GM10847 (cell line): ENCODE measurements around the gene MORC1.

Experiments used
- POLR2A ChIP-seq: IDR thresholded peaks from 2 replicates; pipeline ENCODE4 v1.6.1; 2011; ENCODE audit not compliant: insufficient read length; ENCODE audit errors: extremely low read depth

The MORC1 gene

DNA sequence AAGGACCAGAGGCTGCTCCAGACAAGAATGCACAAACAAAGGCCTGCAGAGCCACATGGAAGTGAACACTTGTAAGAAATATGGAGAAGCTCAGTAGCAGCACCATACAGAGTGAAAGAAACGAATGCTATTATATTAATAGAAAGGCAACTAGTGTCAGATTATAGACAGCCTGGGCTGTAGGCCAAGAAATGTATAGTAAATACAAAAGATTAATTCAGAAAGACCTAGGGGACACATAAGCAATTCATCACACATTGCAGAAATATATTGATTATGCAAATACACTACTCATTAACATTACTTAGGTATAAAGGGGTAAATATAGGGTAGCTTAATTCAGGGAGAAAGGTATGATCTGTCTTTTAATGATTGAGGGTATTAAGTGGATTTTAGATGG is 94.8 kb downstream of the MORC1 start:
- no peak for TF ChIP-seq POLR2A

DNA sequence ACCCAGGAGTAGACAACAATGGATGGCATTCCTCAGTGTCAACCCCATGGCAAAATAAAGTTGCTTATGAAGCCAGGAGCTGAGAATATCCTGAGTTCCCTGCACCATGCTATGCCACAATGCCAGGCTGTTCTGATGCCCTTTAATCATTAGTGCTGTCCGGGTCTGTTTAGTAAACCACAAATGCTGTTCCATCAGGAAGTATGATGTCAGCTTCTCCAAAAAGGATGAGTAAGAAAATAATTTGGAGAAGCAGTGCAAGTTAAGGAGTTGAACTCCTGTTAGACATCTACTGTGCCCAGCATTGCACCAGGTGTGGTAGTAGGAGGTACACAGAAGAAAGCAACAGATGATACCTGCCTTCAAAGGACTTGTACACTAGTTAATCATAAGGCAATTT is 96.4 kb downstream of the MORC1 start:
- no peak for TF ChIP-seq POLR2A

DNA sequence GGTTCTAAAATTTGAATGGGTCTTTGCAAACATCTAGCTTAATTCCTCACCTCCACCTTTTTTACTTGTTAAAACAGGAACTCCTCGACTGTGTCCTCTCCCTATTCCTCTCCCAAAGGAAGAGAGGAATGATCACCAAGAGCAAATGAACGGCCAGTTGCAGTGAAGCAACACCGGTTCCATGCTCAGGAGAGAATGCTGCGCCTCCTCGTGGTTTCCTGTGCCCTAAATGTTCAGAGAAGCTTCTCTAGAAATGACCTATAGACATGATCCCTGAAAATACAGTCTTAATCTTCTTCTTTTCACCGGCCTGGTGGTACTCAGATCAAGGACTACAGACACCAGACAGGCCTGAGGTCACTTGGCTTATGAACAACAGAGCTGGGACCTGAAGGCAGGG is 99.1 kb downstream of the MORC1 start:
- TF ChIP-seq POLR2A = no peak

DNA sequence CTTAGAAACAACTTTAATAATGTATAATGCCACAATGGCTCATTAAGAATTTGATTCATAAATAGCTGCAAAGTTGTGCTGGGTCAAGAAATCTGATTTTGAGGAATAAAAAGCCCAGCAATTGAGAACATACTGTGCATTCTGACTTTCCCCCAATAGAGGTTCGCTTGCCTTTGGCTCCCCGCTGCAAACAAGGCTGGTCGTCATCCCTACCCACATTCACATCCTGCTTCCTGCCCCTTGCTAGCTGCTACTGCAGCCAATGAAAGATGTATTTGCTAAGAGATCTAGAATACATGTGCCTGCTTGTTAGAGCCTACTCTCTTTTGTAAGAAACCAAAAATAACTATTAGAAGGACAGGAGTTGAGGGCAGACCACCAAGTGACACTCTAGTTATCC is 112.5 kb downstream of the MORC1 start:
- no peak for TF ChIP-seq POLR2A

DNA sequence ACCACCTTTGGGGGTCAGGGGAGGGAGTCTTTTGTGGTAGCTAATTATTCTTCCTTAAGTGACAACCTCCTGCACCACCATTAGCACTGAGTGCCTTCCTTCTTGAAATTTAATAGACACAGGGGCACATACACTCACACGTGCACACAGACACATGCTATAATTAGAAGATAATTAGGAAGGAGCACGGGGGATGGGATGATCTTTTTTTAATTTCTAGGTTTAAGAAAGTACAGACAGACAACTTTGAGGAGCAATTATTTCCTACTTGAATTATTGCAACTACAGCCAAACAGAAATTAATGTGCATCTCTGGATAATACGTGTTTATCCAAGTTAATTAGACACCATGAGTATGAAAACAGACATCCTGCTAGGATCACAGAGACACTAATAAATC is 119.5 kb downstream of the MORC1 start:
- TF ChIP-seq POLR2A = no peak

DNA sequence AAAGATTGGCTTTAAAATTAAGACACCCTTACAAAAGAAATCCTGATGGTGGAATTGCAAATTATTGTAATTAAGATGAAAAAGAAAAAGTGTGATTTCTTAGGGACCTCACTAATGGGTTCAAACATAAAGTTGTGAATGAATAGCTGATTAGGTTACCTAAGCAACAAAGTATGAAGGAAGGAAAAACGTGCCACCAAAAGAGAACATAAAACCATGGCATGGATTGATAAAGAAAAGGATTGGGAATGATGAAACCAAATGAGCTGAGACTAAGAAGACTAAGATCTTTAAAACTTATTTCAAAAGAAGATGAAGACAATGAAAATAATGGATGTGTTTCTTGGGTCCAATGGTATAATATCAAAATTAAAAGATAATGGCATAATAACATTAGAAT is 132.1 kb downstream of the MORC1 start:
- TF ChIP-seq POLR2A = no peak

DNA sequence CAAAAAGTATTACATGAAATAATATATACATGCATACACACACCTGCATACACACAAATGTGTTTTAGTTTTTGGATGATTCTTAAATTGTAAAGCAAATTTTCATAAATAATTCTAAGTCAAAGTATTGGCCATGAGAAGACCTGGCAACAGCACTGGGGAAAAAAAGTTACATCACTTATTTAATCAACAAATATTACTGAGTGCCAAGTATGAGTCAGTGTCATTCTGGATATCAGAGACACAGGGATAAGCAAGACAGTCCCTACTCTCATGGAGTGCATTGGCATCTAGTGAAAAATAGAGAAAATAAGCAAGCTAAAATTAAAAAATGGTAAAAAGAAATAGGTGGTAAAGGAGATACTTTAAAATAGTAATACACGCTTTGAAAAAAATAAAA is 134.9 kb downstream of the MORC1 start:
- TF ChIP-seq POLR2A = no peak

DNA sequence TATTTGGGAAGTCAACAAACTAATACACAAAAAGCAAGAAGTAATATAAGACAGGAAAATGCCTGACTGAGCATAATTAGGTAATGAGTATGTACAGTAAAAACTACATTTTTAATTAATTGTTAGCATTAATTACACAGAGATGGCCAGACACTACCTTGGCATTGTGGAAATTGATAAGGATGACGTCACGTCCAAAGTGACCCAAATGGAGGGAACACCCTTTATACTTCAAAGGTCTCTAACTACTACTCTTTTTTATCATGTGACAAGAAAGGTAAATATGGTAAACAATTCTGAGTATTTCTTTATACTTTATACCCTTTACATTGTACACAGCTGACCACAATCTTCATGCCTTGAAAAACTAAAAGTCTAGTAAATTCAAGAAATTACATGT is 141.9 kb downstream of the MORC1 start:
- TF ChIP-seq POLR2A = no peak

DNA sequence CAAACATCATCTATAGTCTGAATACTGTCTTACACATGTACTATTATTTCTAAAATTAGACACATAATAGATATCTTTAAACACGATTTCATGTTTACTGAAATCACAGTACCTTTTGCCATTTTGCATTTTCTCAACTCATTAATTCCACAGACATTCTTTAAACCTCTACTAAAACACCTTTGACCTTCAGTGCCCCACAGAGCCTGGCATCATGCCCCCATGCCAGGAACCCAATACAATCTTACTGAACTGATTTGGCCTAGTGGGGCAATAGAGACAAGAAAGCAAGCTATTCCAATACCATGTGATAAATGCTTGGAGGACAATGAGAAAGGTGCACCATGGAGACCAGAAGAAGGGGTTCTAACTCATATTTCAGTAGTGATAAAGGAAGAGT is 144.9 kb downstream of the MORC1 start:
- no peak for TF ChIP-seq POLR2A

DNA sequence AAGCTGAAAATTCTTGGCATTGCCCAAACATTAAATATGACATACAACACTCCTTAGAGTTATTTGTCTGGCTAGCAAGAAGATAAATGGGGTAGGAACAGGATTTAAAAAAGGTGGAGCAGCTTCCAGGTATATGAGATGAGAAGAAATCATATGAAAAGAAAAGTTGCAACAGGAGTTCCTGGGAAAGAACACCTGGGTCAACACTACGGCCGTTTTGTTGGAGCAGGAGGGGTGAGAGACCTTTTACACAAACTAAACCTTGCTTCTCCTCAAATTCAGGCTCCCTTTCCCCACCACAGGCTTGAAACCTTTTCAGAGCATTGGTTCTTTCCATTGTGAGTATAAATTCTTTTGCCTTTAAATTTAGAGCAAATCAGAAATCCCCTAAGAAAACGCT is 145.5 kb downstream of the MORC1 start:
- no peak for TF ChIP-seq POLR2A

DNA sequence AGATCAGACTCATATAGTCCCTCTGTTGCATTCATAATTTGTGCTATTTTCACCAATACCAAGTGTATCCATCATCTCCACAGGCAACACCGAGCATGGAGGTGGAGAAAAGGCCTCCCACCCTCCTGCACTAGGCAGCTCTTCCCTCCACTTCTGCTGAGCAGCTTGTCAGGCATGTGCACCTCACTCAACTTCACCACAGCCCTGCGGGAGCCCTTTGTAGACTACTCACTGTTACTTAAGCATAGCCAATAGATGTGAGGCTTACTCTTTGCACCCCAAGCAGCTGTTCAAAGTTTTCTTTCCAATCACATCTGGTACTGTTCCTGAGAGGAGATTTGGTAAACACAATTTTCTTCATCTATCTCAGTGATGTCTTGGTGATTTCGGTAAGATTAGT is 147.4 kb downstream of the MORC1 start:
- TF ChIP-seq POLR2A = no peak

DNA sequence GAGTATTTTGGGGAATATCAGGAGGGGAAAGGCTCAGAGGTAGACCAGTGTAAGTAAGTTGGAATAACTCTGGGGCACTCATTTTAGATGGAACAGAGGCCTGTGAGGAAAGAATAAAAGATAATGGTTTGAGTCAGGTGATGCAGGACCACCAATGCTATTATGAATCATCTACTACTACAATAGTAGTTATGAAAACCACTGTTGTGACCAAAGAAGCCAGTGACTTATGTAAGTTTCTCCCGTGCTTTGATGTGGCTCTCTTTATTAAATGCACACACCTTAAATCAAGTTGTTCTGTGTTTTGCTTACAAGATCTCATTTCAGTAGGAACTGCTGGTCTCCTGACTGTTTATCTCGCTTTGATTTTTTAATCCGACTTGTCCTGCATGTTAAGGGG is 151.2 kb downstream of the MORC1 start:
- no peak for TF ChIP-seq POLR2A

DNA sequence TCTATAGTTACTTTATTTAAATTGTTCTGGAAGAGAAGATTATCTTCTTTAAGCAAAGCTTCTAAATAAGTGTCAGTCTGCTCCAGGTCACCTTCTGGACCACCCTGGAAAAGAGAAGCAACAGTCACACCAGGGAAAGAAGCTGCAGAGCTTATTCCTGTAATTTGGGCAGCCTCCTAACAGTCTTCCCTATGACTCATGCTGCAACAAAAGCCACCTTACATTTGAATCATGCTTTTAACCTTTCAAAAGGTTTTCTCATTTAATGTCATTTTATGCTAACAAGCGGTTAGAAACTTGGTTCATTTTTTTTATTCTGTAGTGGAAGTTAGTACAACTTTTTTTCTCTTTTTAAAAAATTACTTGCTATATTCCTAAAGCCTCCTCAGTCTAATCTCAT is 158.9 kb downstream of the MORC1 start:
- TF ChIP-seq POLR2A = no peak

DNA sequence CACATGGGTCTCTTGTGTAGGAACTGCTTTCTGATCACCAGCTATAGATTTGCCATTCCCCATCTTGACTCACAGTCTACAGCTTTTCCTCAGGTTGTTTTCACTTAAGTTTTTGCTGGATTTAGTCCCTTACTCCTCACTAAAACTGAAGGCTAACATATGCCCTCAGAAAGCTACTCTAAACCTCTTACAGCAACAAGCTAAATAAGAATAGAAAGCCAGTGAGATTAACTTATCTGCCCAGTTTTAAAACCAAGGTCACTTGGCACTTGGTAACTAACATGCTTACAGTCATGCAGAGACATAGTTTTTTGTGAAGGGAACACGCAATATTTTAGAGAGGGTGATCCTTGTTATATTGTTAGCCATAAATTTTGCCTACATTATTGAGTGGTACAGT is 164.2 kb downstream of the MORC1 start, which contains the start of gene GUCA1C:
GUCA1C (minus strand) TSS at position 180 of the 400 bp plus-strand sequence; CDS start at position 63, 117 bp downstream.
- no peak for TF ChIP-seq POLR2A

DNA sequence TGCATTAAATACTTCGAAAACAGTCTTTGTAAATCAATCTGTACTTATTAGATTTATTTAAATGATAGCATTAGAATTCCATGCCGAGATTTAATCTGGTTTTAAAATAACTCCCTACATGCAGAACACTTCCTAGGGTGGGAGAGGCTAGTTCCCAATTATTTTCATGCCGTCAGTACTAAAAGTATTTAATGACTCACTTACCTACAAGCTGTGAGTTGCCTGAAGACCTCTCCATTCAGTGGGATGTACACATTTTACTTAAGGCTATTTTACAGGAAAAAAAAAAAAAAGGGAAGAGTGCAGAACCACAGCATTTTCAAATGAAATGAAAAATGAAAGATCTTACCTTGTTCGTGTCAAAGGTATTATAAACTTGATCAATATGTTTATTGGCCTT is 164.7 kb downstream of the MORC1 start:
- no peak for TF ChIP-seq POLR2A

DNA sequence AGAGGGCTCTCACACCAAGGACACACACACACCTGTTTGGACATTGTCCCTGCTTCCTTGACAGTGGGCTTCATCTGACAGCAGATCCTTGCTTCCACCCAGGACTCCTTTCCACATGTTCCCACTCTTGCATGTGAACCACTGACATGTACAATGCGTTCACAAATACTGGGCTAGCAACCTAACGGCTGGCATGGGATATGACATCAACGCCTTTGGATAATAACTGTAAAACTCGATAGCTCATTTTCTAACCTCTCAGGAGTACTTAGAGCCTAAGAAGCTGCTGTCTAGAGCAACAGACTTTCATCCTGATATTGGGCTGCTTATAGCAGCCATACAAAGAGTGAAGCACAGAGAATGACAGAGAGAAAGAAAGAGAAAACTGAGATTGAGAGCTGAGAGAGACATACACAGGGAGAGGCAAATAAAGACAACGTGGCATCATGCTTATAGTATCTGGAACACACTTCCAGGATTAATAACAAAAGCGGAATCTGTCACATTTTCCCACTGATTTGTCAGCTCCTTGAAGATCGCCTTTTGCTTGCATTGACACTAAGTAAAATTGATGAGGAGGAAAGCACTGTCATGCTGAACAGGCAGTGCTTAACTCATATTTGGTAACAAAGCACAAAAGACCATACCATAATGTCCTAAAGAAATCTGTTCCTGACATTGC is 166.0 kb downstream of the MORC1 start:
- no peak for TF ChIP-seq POLR2A

DNA sequence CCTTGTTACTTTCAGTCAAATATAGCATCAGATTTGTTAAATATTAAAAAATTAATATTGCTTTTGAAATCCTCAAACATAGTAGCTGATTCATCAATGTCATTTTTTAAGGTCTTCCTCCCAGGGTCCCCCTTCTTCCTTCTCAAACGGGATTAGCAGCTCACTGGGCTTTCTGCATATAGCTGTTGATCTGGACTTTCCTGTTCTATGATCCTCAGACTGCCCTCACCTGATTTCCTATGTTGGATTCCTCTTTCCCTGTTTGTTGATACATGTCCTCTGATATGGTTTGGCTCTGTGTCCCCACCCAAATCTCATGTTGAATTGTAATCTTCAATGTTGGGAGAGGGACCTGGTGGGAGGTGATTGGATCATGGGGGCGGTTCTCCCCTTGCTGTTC is 170.1 kb downstream of the MORC1 start:
- TF ChIP-seq POLR2A = no peak
